Endothelial cell of umbilical vein (primary cell): Measurements from ENCODE around the gene DPYD. TPM values are rescaled to one million over a fixed set of nuclear protein-coding genes. Genes with fewer than 3 reads are reported as not detected.
A peak's percentile ranks its signal among the peaks of the same experiment; 100 is the strongest.

ENCODE experiments used
- BruUV-seq: library from RNA; stranded (reverse); fragments of 400-500 nt; replicated peaks from 2 replicates; lab custom pipeline; 2021; lab: Mats Ljungman, UMichigan
- CTCF ChIA-PET: fragments of 300-600, 350-600 bp; sonication (Branson Sonifier 250); formaldehyde crosslinking; loops from one replicate; lab custom pipeline; 2021; ENCODE audit warnings: antibody characterized with exemption, inconsistent platforms; lab: Charles Lee
- POLR2A ChIA-PET: fragments of 300-600, 350-600 bp; sonication (Branson Sonifier 250); formaldehyde crosslinking; loops from one replicate; lab custom pipeline; 2021; ENCODE audit warnings: antibody characterized with exemption, inconsistent platforms; lab: Charles Lee
- DNase-seq: peaks from one replicate; pipeline ENCODE4 v3.0.0-alpha.2; 2011; ENCODE audit warnings: low read depth, low spot score
- FAIRE-seq: peaks from 2 replicates; lab custom pipeline; 2011; peaks lifted over from hg19 to GRCh38; lab: Jason Lieb, UNC
- H2AFZ ChIP-seq: 2 replicates; pipeline ENCODE4 v1.6.0; 2012; ENCODE audit warnings: low read depth, low read length, control low read depth, inconsistent platforms
- H3K27ac ChIP-seq: 2 replicates; pipeline ENCODE4 v1.5.1; 2011; ENCODE audit warnings: low read depth, mild to moderate bottlenecking, control low read depth, low read length, moderate library complexity; ENCODE audit not compliant: insufficient read depth
- H3K27me3 ChIP-seq, 2 experiments: 2 replicates each; pipeline versions ENCODE4 v1.6.0 to v1.6.1; 2011; ENCODE audit warnings: low read length in 2 of 2, mixed read lengths in 1 of 2; ENCODE audit not compliant: control insufficient read depth in 2 of 2, insufficient read depth in 2 of 2
- H3K36me3 ChIP-seq, 2 experiments: 2 replicates in 1 of 2; 3 replicates in 1 of 2; pipeline ENCODE4 v1.5.1; 2011; ENCODE audit warnings: low read length in 2 of 2, mild to moderate bottlenecking in 1 of 2, moderate library complexity in 1 of 2; ENCODE audit not compliant: control insufficient read depth in 2 of 2, insufficient read depth in 2 of 2; ENCODE audit errors: extremely low read depth in 1 of 2
- H3K4me1 ChIP-seq: 3 replicates; pipeline ENCODE4 v1.5.1; 2011; ENCODE audit warnings: mild to moderate bottlenecking, low read length; ENCODE audit not compliant: control insufficient read depth, insufficient read depth; ENCODE audit errors: extremely low read depth
- H3K4me2 ChIP-seq: 2 replicates; pipeline ENCODE4 v1.6.1; 2011; ENCODE audit warnings: low read length, control low read depth, mixed read lengths; ENCODE audit not compliant: insufficient read depth
- H3K4me3 ChIP-seq, 3 experiments: fragments of 200-600 bp in 1 of 3; sonication (generic), shearing (Covaris generic) in 1 of 3; replicated peaks in 1 of 3; 2 replicates each; pipeline ENCODE4 v1.5.1; 2011 to 2016; ENCODE audit warnings: control low read depth in 3 of 3, low read length in 3 of 3, mild to moderate bottlenecking in 2 of 3, inconsistent platforms in 1 of 3, low read depth in 1 of 3, moderate library complexity in 1 of 3; ENCODE audit not compliant: insufficient read depth in 1 of 3
- H3K79me2 ChIP-seq: 2 replicates; pipeline ENCODE4 v1.6.0; 2012; ENCODE audit warnings: low read length, inconsistent platforms; ENCODE audit not compliant: control insufficient read depth, insufficient read depth
- H3K9ac ChIP-seq: replicated peaks from 2 replicates; pipeline ENCODE3; 2011; ENCODE audit warnings: low read length, control low read depth; ENCODE audit not compliant: insufficient read depth; ENCODE audit errors: extremely low read depth
- H3K9me1 ChIP-seq: replicated peaks from 3 replicates; pipeline ENCODE4 v1.6.0; 2011; ENCODE audit warnings: mild to moderate bottlenecking, low read length; ENCODE audit not compliant: control insufficient read depth, insufficient read depth; ENCODE audit errors: extremely low read depth
- H3K9me3 ChIP-seq: replicated peaks from 2 replicates; pipeline ENCODE4 v1.5.1; 2012; ENCODE audit warnings: low read length, inconsistent platforms; ENCODE audit not compliant: control insufficient read depth, insufficient read depth
- H4K20me1 ChIP-seq: replicated peaks from 2 replicates; pipeline ENCODE3; 2011; ENCODE audit warnings: mild to moderate bottlenecking, low read length; ENCODE audit not compliant: control insufficient read depth, insufficient read depth; ENCODE audit errors: extremely low read depth
- EZH2 ChIP-seq: IDR thresholded peaks from 2 replicates; pipeline ENCODE4 v1.6.1; 2012; ENCODE audit warnings: borderline replicate concordance, low read depth, mild to moderate bottlenecking, moderate library complexity, low read length, inconsistent platforms; ENCODE audit not compliant: severe bottlenecking
- FOS ChIP-seq: IDR thresholded peaks from 2 replicates; pipeline ENCODE4 v1.6.1; 2011; ENCODE audit warnings: mild to moderate bottlenecking, low read length, moderate library complexity, borderline replicate concordance; ENCODE audit not compliant: insufficient read depth
- GATA2 ChIP-seq: IDR thresholded peaks from 2 replicates; pipeline ENCODE4 v1.7.0; 2011; ENCODE audit warnings: low read depth, mild to moderate bottlenecking, moderate library complexity, mixed read lengths, low read length; ENCODE audit not compliant: insufficient read length, insufficient read depth
- JUN ChIP-seq: IDR thresholded peaks from 2 replicates; pipeline ENCODE4 v1.6.1; 2011; ENCODE audit warnings: borderline replicate concordance, low read depth; ENCODE audit not compliant: insufficient read length, insufficient read depth
- MYC ChIP-seq: IDR thresholded peaks from one replicate; pipeline ENCODE4 v1.6.1; 2011; ENCODE audit warnings: mild to moderate bottlenecking, low read depth, low read length
- POLR2A ChIP-seq: IDR thresholded peaks from 2 replicates; pipeline ENCODE4 v1.6.1; 2012; ENCODE audit warnings: low read depth, mild to moderate bottlenecking, control low read depth, low read length
- POLR2AphosphoS5 ChIP-seq: IDR thresholded peaks from 2 replicates; pipeline ENCODE4 v1.6.1; 2012; ENCODE audit warnings: low read depth, mild to moderate bottlenecking, control low read depth, low read length, moderate library complexity; ENCODE audit not compliant: insufficient read depth
- dilution Hi-C: fragments of 300-500 bp; cut with MboI; formaldehyde crosslinking; loops from one replicate; pipeline ENCODE4 v1.15.0; 2019; ENCODE audit warnings: low sequenced_read_pairs; ENCODE audit not compliant: extremely low pct_ligation_motif_present
- intact Hi-C: fragments of 100-400 bp; cut with micrococcal nuclease; formaldehyde crosslinking; loops from one replicate; pipeline ENCODE4 v1.10.0; 2022
- polyA plus RNA-seq, 4 experiments: library from polyadenylated mRNA; depleted of rRNA in 3 of 4; stranded (reverse) in 3 of 4; unstranded in 1 of 4; fragments of >200 nt; gene quantifications; 2 replicates each; pipeline versions ENCODE4 v1.2.1 to v1.2.3, GENCODE V29; 2011 to 2012; ENCODE audit warnings: missing spikeins in 1 of 4
- total RNA-seq: library from RNA; stranded (reverse); gene quantifications from 2 replicates; pipeline ENCODE4 v1.2.3, GENCODE V29; 2021
- TF ChIP-seq, protein P1 (sequence below): IDR thresholded peaks from 2 replicates; pipeline ENCODE4 v1.6.1; 2011; ENCODE audit not compliant: insufficient read depth, insufficient read length
- TF ChIP-seq, protein P2 (sequence below), 2 donors: IDR thresholded peaks; 1 replicate in 1 of 2; 2 replicates in 1 of 2; pipeline ENCODE4 v1.5.1; 2011; ENCODE audit warnings: low read length in 2 of 2, mild to moderate bottlenecking in 2 of 2, moderate library complexity in 2 of 2, control low read depth in 1 of 2, inconsistent platforms in 1 of 2, low read depth in 1 of 2; ENCODE audit not compliant: insufficient read depth in 1 of 2; ENCODE audit errors: extremely low read depth in 1 of 2

DPYD gene
- total and polyA plus RNA-seq, 2 donors (not counting 3 experiments of a cell fraction or from before 2014, with no cell fraction given): 4.6 to 15.1 TPM

DNA sequence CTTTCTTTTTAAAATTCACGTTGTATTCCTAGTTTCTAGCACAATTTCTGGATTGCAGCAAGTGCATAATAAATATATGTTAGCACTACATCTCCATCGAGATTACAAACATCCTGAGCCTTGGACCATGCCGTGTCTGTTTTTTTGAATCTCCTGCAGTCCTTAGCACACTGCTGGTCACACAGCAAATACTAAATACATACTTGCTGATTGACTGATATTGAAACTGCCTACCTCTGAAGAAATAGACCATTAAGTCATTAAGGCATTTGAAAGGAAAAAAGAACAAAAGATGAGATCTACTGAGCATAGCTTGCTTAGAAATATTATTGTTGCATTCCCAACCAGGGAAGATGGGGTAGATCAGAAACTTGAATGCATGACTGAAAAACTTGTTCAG, 830.1 kb downstream of the DPYD start:
- DNase-seq (peak; percentile 2), FAIRE-seq (no peak)
- H3K27me3 ChIP-seq: no peaks in the 10 kb centered on the region
- H3K36me3 ChIP-seq: no peaks in the 10 kb centered on the region
- no peaks in the 10 kb centered on the region for H3K79me2 ChIP-seq
- intact Hi-C loops: loop anchor here (10.0 kb wide), 1 partner anchor 1404 kb away; no protein-coding TSS in a partner anchor
- CTCF ChIA-PET: no interaction called here
- POLR2A ChIA-PET: no interaction called here
- H3K4me2 ChIP-seq: no peak overlapping the region
- no peaks in the 10 kb centered on the region for H4K20me1 ChIP-seq
- H3K4me1 ChIP-seq: peaks cover 33% of the 10 kb centered on the region
- no peak overlapping the region for H3K27ac ChIP-seq
- TF ChIP-seq POLR2AphosphoS5 (no peak), POLR2A (no peak), FOS (no peak), GATA2 (no peak), EZH2 (no peak), MYC (no peak), JUN (no peak)
- TF ChIP-seq, protein P1, sequence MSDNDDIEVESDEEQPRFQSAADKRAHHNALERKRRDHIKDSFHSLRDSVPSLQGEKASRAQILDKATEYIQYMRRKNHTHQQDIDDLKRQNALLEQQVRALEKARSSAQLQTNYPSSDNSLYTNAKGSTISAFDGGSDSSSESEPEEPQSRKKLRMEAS: no peak
- TF ChIP-seq, protein P2, sequence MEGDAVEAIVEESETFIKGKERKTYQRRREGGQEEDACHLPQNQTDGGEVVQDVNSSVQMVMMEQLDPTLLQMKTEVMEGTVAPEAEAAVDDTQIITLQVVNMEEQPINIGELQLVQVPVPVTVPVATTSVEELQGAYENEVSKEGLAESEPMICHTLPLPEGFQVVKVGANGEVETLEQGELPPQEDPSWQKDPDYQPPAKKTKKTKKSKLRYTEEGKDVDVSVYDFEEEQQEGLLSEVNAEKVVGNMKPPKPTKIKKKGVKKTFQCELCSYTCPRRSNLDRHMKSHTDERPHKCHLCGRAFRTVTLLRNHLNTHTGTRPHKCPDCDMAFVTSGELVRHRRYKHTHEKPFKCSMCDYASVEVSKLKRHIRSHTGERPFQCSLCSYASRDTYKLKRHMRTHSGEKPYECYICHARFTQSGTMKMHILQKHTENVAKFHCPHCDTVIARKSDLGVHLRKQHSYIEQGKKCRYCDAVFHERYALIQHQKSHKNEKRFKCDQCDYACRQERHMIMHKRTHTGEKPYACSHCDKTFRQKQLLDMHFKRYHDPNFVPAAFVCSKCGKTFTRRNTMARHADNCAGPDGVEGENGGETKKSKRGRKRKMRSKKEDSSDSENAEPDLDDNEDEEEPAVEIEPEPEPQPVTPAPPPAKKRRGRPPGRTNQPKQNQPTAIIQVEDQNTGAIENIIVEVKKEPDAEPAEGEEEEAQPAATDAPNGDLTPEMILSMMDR (IDR thresholded peaks at IDR 0.05; ENCODE audit: extremely low read depth in 1 of 2, insufficient read depth in 1 of 2, low read depth in 1 of 2, low read length in 2 of 2): no peak
- no peak overlapping the region for H3K4me3 ChIP-seq
- no peak overlapping the region for H2AFZ ChIP-seq
- dilution Hi-C loops: no loop called here
- no peaks in the 10 kb centered on the region for H3K9me3 ChIP-seq
- no TSS peak for BruUV-seq
- H3K9ac ChIP-seq: no peak overlapping the region
- H3K9me1 ChIP-seq: no peaks in the 10 kb centered on the region
